ENCODE results near the gene EPHA4. TPM values are rescaled to one million over a fixed set of nuclear protein-coding genes. Genes with fewer than 3 reads are reported as not detected.

Gene EPHA4
- polyA plus RNA-seq, 1 donor (not counting 4 experiments of a cell fraction or from before 2014, with no cell fraction given): 9.0 TPM

GRCh38 chr2:221553333-221553732 is 18.8 kb downstream of the EPHA4 start:
- Histone ChIP-seq H3K4me3 (ENCODE audit: control insufficient read depth in 2 of 3, extremely low read depth in 1 of 3, insufficient read depth in 2 of 3, low read depth in 1 of 3, low read length in 3 of 3) (no peak overlapping the region), H3K27me3 (ENCODE audit: control insufficient read depth, extremely low read depth, insufficient read depth, low read length) (no peaks in the 10 kb centered on the region), H3K4me1 (ENCODE audit: control insufficient read depth, extremely low read depth, insufficient read depth, low read length) (peaks cover 2% of the 10 kb centered on the region), H3K79me2 (ENCODE audit: control insufficient read depth, insufficient read depth, low read length) (no peaks in the 10 kb centered on the region), H3K9me3 (ENCODE audit: control insufficient read depth, low read depth, low read length) (no peaks in the 10 kb centered on the region), H4K20me1 (ENCODE audit: control insufficient read depth, extremely low read depth, insufficient read depth, low read length) (no peaks in the 10 kb centered on the region), H2AFZ (ENCODE audit: control insufficient read depth, low read length) (no peak overlapping the region), H3K36me3 (ENCODE audit: control insufficient read depth in 2 of 2, extremely low read depth in 1 of 2, insufficient read depth in 2 of 2, low read length in 2 of 2) (no peaks in the 10 kb centered on the region), H3K27ac (ENCODE audit: control insufficient read depth, insufficient read depth, low read length) (no peak overlapping the region), H3K4me2 (ENCODE audit: control insufficient read depth, extremely low read depth, insufficient read depth, low read depth, low read length) (no peak overlapping the region), H3K9ac (ENCODE audit: control insufficient read depth, extremely low read depth, insufficient read depth, low read length) (no peak overlapping the region), H3K9me1 (ENCODE audit: control insufficient read depth, extremely low read depth, insufficient read depth, low read length) (no peaks in the 10 kb centered on the region)
- no peak for TF ChIP-seq EZH2 (IDR thresholded peaks at IDR 0.05; ENCODE audit: low read length)
- TF ChIP-seq, protein P1, sequence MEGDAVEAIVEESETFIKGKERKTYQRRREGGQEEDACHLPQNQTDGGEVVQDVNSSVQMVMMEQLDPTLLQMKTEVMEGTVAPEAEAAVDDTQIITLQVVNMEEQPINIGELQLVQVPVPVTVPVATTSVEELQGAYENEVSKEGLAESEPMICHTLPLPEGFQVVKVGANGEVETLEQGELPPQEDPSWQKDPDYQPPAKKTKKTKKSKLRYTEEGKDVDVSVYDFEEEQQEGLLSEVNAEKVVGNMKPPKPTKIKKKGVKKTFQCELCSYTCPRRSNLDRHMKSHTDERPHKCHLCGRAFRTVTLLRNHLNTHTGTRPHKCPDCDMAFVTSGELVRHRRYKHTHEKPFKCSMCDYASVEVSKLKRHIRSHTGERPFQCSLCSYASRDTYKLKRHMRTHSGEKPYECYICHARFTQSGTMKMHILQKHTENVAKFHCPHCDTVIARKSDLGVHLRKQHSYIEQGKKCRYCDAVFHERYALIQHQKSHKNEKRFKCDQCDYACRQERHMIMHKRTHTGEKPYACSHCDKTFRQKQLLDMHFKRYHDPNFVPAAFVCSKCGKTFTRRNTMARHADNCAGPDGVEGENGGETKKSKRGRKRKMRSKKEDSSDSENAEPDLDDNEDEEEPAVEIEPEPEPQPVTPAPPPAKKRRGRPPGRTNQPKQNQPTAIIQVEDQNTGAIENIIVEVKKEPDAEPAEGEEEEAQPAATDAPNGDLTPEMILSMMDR (optimal IDR thresholded peaks at IDR 0.05 in 1 of 3, IDR thresholded peaks at IDR 0.05 in 1 of 3, conservative IDR thresholded peaks at IDR 0.05 in 1 of 3; ENCODE audit: extremely low read depth in 1 of 3, insufficient read depth in 2 of 3, low read length in 3 of 3): no peak
- DNase-seq (ENCODE audit: low read depth, low spot score) (no peak), FAIRE-seq (no peak)
- dilution Hi-C loops (cut with MboI; ENCODE audit: extremely low pct_ligation_motif_present, low sequenced_read_pairs): no loop called here

DNA sequence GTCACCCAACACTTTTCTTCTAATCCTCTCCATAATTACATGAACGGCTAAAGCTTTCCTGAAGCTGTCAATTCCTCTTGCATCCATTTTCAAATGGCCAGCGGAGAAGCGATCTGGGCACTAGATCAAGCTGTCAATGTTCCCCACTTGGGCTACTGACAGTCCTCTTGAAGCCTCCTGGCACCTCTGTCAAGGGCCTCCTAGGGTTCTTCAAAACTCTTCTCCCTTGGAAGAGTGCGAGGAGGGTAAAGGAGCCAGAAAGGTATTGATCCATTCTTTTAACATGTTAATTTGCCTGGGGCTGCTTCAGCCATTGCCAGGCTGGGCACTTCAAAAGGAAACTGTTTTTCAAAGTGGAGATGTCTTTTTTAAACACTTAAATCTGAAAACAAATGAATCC is 19.8 kb downstream of the EPHA4 start:
- no peak overlapping the region for H3K4me2 ChIP-seq (ENCODE audit: control insufficient read depth, extremely low read depth, insufficient read depth, low read depth, low read length)
- no peak overlapping the region for H3K9ac ChIP-seq (ENCODE audit: control insufficient read depth, extremely low read depth, insufficient read depth, low read length)
- no peaks in the 10 kb centered on the region for H4K20me1 ChIP-seq (ENCODE audit: control insufficient read depth, extremely low read depth, insufficient read depth, low read length)
- no peak for DNase-seq (ENCODE audit: low read depth, low spot score)
- H3K79me2 ChIP-seq (ENCODE audit: control insufficient read depth, insufficient read depth, low read length): no peaks in the 10 kb centered on the region
- no peak overlapping the region for H3K27ac ChIP-seq (ENCODE audit: control insufficient read depth, insufficient read depth, low read length)
- dilution Hi-C loops (cut with MboI; ENCODE audit: extremely low pct_ligation_motif_present, low sequenced_read_pairs): no loop called here
- H3K4me1 ChIP-seq (ENCODE audit: control insufficient read depth, extremely low read depth, insufficient read depth, low read length): peaks cover 2% of the 10 kb centered on the region
- TF ChIP-seq, protein P1 (optimal IDR thresholded peaks at IDR 0.05 in 1 of 3, IDR thresholded peaks at IDR 0.05 in 1 of 3, conservative IDR thresholded peaks at IDR 0.05 in 1 of 3; ENCODE audit: extremely low read depth in 1 of 3, insufficient read depth in 2 of 3, low read length in 3 of 3): no peak
- no peak for TF ChIP-seq EZH2 (IDR thresholded peaks at IDR 0.05; ENCODE audit: low read length)
- H3K9me3 ChIP-seq (ENCODE audit: control insufficient read depth, low read depth, low read length): no peaks in the 10 kb centered on the region
- H3K36me3 ChIP-seq (ENCODE audit: control insufficient read depth in 2 of 2, extremely low read depth in 1 of 2, insufficient read depth in 2 of 2, low read length in 2 of 2): no peaks in the 10 kb centered on the region
- no peaks in the 10 kb centered on the region for H3K9me1 ChIP-seq (ENCODE audit: control insufficient read depth, extremely low read depth, insufficient read depth, low read length)
- H3K4me3 ChIP-seq (ENCODE audit: control insufficient read depth in 2 of 3, extremely low read depth in 1 of 3, insufficient read depth in 2 of 3, low read depth in 1 of 3, low read length in 3 of 3): no peak overlapping the region
- H2AFZ ChIP-seq (ENCODE audit: control insufficient read depth, low read length): no peak overlapping the region
- H3K27me3 ChIP-seq (ENCODE audit: control insufficient read depth, extremely low read depth, insufficient read depth, low read length): no peaks in the 10 kb centered on the region
- no peak for FAIRE-seq

Measured in keratinocyte (primary cell).